GM12878 (cell line): ENCODE measurements around the gene DSE. TPM values are rescaled to one million over a fixed set of nuclear protein-coding genes. Genes with fewer than 3 reads are reported as not detected.
A peak's percentile ranks its signal among the peaks of the same experiment; 100 is the strongest.

Source experiments
- CBFB ChIP-seq: IDR thresholded peaks from 2 replicates; pipeline ENCODE4 v1.6.1; 2016; ENCODE audit warnings: antibody characterized with exemption, low read depth
- CEBPB ChIP-seq, 2 experiments: fragments of 150-350 bp in 1 of 2; IDR thresholded peaks; 2 replicates each; pipeline ENCODE4 v1.6.1; 2012 to 2014; ENCODE audit warnings: low read depth in 2 of 2, low read length in 2 of 2, borderline replicate concordance in 1 of 2, inconsistent platforms in 1 of 2
- FOXM1 ChIP-seq: IDR thresholded peaks from 2 replicates; pipeline ENCODE4 v1.6.1; 2012; ENCODE audit warnings: low read depth, mild to moderate bottlenecking, inconsistent platforms, low read length, moderate library complexity
- GABPA ChIP-seq: IDR thresholded peaks from 2 replicates; pipeline ENCODE4 v1.6.1; 2014; ENCODE audit warnings: antibody characterized with exemption, low read depth, mild to moderate bottlenecking, inconsistent platforms
- IKZF1 ChIP-seq: fragments of 450-650 bp; conservative IDR thresholded peaks from 2 replicates; pipeline ENCODE4 v1.6.1; 2017; ENCODE audit warnings: antibody characterized with exemption, mild to moderate bottlenecking
- IRF4 ChIP-seq: IDR thresholded peaks from 2 replicates; pipeline ENCODE4 v1.6.1; 2011; ENCODE audit warnings: low read depth, low read length
- JUNB ChIP-seq: IDR thresholded peaks from 2 replicates; pipeline ENCODE4 v1.6.1; 2016; ENCODE audit warnings: antibody characterized with exemption, mild to moderate bottlenecking
- JUND ChIP-seq: IDR thresholded peaks from 2 replicates; pipeline ENCODE4 v1.6.1; 2012; ENCODE audit warnings: low read depth, mild to moderate bottlenecking, low read length, improper control_type of control experiment, moderate library complexity
- KDM1A ChIP-seq: fragments of 200-600 bp; sonication (generic); IDR thresholded peaks from 2 replicates; pipeline ENCODE4 v1.6.1; 2016; ENCODE audit warnings: borderline replicate concordance
- LARP7 ChIP-seq: fragments of 450-650 bp; IDR thresholded peaks from 2 replicates; pipeline ENCODE4 v1.6.1; 2017; ENCODE audit warnings: mild to moderate bottlenecking
- MEF2B ChIP-seq: fragments of 450-650 bp; IDR thresholded peaks from 2 replicates; pipeline ENCODE4 v1.6.1; 2018; ENCODE audit warnings: mild to moderate bottlenecking, moderate library complexity; ENCODE audit not compliant: partially characterized antibody, poor library complexity, severe bottlenecking
- MLLT1 ChIP-seq: fragments of 450-650 bp; IDR thresholded peaks from 2 replicates; pipeline ENCODE4 v1.6.1; 2016; ENCODE audit warnings: mild to moderate bottlenecking
- MTA3 ChIP-seq: IDR thresholded peaks from 2 replicates; pipeline ENCODE4 v1.6.1; 2012; ENCODE audit warnings: low read length, inconsistent platforms, borderline replicate concordance
- NFIC ChIP-seq: IDR thresholded peaks from 2 replicates; pipeline ENCODE4 v1.6.1; 2012; ENCODE audit warnings: low read depth, mild to moderate bottlenecking, inconsistent platforms, low read length, moderate library complexity
- NFYB ChIP-seq: IDR thresholded peaks from 2 replicates; pipeline ENCODE4 v1.6.1; 2011; ENCODE audit warnings: low read depth, mild to moderate bottlenecking, low read length, improper control_type of control experiment, moderate library complexity; ENCODE audit not compliant: insufficient read depth
- RFX5 ChIP-seq: IDR thresholded peaks from 2 replicates; pipeline ENCODE4 v1.6.1; 2011; ENCODE audit warnings: low read depth, low read length, improper control_type of control experiment
- RUNX3 ChIP-seq: IDR thresholded peaks from 2 replicates; pipeline ENCODE4 v1.6.1; 2012; ENCODE audit warnings: low read length, inconsistent platforms
- SMARCA5 ChIP-seq: fragments of 450-650 bp; IDR thresholded peaks from 2 replicates; pipeline ENCODE4 v1.6.1; 2017; ENCODE audit warnings: mild to moderate bottlenecking
- SP1 ChIP-seq: IDR thresholded peaks from one replicate; pipeline ENCODE4 v1.6.1; 2011; ENCODE audit warnings: low read depth, low read length
- SREBF1 ChIP-seq: IDR thresholded peaks from 2 replicates; pipeline ENCODE4 v1.6.1; 2012; ENCODE audit warnings: mild to moderate bottlenecking, low read length
- TCF12 ChIP-seq: IDR thresholded peaks from 2 replicates; pipeline ENCODE4 v1.6.1; 2011; ENCODE audit warnings: low read depth, mild to moderate bottlenecking, low read length
- WRNIP1 ChIP-seq: IDR thresholded peaks from 2 replicates; pipeline ENCODE4 v1.6.1; 2011; ENCODE audit warnings: low read depth, low read length, improper control_type of control experiment, borderline replicate concordance
- polyA plus RNA-seq, 11 experiments: library from polyadenylated mRNA; depleted of rRNA in 4 of 11; unstranded in 6 of 11; stranded (reverse) in 5 of 11; fragments of >200 nt; fragmentation: Nextera tagmentation in 4 of 11; fragmentation: Illumina TruSeq in 1 of 11; extraction: Ambion mirVana in 4 of 11; extraction: Trizol in 1 of 11; gene quantifications; 1 replicate in 1 of 11; 2 replicates in 10 of 11; pipeline versions ENCODE4 v1.2.1 to v1.2.3, GENCODE V29; 2011 to 2016; ENCODE audit warnings: inconsistent platforms in 2 of 11, missing spikeins in 2 of 11, low read depth in 1 of 11
- total RNA-seq, 4 experiments: library from RNA; depleted of rRNA in 3 of 4; stranded (reverse); fragments of >200 nt in 3 of 4; fragmentation: Illumina TruSeq in 1 of 4; extraction: Trizol in 1 of 4; gene quantifications; 2 replicates each; pipeline versions ENCODE4 v1.2.1 to v1.2.3, GENCODE V29; 2013 to 2021
- TF ChIP-seq, protein P1 (sequence below): IDR thresholded peaks from 2 replicates; pipeline ENCODE4 v1.6.1; 2012; ENCODE audit warnings: low read depth, low read length, improper control_type of control experiment
- TF ChIP-seq, protein P2 (sequence below): IDR thresholded peaks from 2 replicates; pipeline ENCODE4 v1.6.1; 2011; ENCODE audit warnings: borderline replicate concordance, low read depth, mild to moderate bottlenecking, moderate library complexity, low read length; ENCODE audit not compliant: insufficient read depth, poor library complexity, severe bottlenecking
- TF ChIP-seq, protein P3 (sequence below): fragments of 450-650 bp; IDR thresholded peaks from 2 replicates; pipeline ENCODE4 v1.6.1; 2016; ENCODE audit warnings: mild to moderate bottlenecking, moderate library complexity, borderline replicate concordance

Gene DSE
- total and polyA plus RNA-seq, 10 of the 15 experiments (the other 5 are each of a cell fraction or from before 2014, with no cell fraction given), result 12.6 to 76.4 (median 43.0) TPM

GRCh38 chr6:116476002-116476678 is 105.4 kb downstream of the DSE start (continued):
- TF ChIP-seq IKZF1, result peak; percentile 81
- peak; percentile 23; the same call in 1 of the 2 replicates for TF ChIP-seq GABPA
- peak; percentile 14 for TF ChIP-seq MEF2B
- TF ChIP-seq CBFB, result 0 out of 2 replicates have a peak, but pooled peaks have one; percentile 34
- TF ChIP-seq JUNB, result peak; percentile 90
- no peak for TF ChIP-seq WRNIP1
- TF ChIP-seq, protein P1, sequence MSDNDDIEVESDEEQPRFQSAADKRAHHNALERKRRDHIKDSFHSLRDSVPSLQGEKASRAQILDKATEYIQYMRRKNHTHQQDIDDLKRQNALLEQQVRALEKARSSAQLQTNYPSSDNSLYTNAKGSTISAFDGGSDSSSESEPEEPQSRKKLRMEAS, result no peak
- TF ChIP-seq MTA3, result peak; percentile 64; the same call in 1 of the 2 replicates
- no peak for TF ChIP-seq TCF12
- TF ChIP-seq MLLT1, result 0 out of 2 replicates have a peak, but pooled peaks have one; percentile 56
- TF ChIP-seq FOXM1, result peak; percentile 76; the same call in 1 of the 2 replicates
- no peak for TF ChIP-seq SP1
- no peak for TF ChIP-seq NFYB
- no peak for TF ChIP-seq KDM1A
- TF ChIP-seq SMARCA5, result no peak
- peak; percentile 85 for TF ChIP-seq RUNX3
- TF ChIP-seq SREBF1, result peak; percentile 61; the same call in 1 of the 2 replicates
- TF ChIP-seq JUND, result peak; percentile 36; the same call in 1 of the 2 replicates
- TF ChIP-seq, protein P2, sequence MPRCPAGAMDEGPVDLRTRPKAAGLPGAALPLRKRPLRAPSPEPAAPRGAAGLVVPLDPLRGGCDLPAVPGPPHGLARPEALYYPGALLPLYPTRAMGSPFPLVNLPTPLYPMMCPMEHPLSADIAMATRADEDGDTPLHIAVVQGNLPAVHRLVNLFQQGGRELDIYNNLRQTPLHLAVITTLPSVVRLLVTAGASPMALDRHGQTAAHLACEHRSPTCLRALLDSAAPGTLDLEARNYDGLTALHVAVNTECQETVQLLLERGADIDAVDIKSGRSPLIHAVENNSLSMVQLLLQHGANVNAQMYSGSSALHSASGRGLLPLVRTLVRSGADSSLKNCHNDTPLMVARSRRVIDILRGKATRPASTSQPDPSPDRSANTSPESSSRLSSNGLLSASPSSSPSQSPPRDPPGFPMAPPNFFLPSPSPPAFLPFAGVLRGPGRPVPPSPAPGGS, result no peak
- peak; percentile 87 for TF ChIP-seq IRF4
- TF ChIP-seq, protein P3, sequence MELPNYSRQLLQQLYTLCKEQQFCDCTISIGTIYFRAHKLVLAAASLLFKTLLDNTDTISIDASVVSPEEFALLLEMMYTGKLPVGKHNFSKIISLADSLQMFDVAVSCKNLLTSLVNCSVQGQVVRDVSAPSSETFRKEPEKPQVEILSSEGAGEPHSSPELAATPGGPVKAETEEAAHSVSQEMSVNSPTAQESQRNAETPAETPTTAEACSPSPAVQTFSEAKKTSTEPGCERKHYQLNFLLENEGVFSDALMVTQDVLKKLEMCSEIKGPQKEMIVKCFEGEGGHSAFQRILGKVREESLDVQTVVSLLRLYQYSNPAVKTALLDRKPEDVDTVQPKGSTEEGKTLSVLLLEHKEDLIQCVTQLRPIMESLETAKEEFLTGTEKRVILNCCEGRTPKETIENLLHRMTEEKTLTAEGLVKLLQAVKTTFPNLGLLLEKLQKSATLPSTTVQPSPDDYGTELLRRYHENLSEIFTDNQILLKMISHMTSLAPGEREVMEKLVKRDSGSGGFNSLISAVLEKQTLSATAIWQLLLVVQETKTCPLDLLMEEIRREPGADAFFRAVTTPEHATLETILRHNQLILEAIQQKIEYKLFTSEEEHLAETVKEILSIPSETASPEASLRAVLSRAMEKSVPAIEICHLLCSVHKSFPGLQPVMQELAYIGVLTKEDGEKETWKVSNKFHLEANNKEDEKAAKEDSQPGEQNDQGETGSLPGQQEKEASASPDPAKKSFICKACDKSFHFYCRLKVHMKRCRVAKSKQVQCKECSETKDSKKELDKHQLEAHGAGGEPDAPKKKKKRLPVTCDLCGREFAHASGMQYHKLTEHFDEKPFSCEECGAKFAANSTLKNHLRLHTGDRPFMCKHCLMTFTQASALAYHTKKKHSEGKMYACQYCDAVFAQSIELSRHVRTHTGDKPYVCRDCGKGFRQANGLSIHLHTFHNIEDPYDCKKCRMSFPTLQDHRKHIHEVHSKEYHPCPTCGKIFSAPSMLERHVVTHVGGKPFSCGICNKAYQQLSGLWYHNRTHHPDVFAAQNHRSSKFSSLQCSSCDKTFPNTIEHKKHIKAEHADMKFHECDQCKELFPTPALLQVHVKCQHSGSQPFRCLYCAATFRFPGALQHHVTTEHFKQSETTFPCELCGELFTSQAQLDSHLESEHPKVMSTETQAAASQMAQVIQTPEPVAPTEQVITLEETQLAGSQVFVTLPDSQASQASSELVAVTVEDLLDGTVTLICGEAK, result no peak
- no peak for TF ChIP-seq RFX5
- TF ChIP-seq CEBPB (IDR thresholded peaks at IDR 0.05; ENCODE audit: borderline replicate concordance in 1 of 2, low read depth in 2 of 2, low read length in 2 of 2), result 0 out of 4 replicates have a peak, but pooled peaks of 1 of the 2 experiments have one; percentile 24
- no peak for TF ChIP-seq LARP7
- TF ChIP-seq NFIC, result peak; percentile 74; the same call in 1 of the 2 replicates
